Measurements from ENCODE around the gene TBC1D9B. TPM values are rescaled to one million over a fixed set of nuclear protein-coding genes. Genes with fewer than 3 reads are reported as not detected.

TBC1D9B gene
- total RNA-seq, 6 experiments from 2014 or later, result 64.6 to 90.7 (median 73.4) TPM

- H3K9me3 Mint-ChIP-seq, result no peaks in the 10 kb centered on the region
- H3K36me3 Mint-ChIP-seq (ENCODE audit: low read depth), result peaks cover 17% of the 10 kb centered on the region
- H3K27me3 Mint-ChIP-seq (ENCODE audit: insufficient read depth), result no peaks in the 10 kb centered on the region
- no peak overlapping the region for H3K4me3 Mint-ChIP-seq
- DNase-seq, result no peak
- H3K27ac Mint-ChIP-seq, result no peak overlapping the region
- no peak for TF ChIP-seq CTCF (IDR thresholded peaks at IDR 0.05)
- H3K4me1 Mint-ChIP-seq (ENCODE audit: low read depth), result no peaks in the 10 kb centered on the region
Observed at GRCh38 chr5:179895861-179896260, 11.8 kb downstream of the TBC1D9B start.

GRCh38 chr5:179893958-179894895 lies 13.5 kb downstream of the TBC1D9B start:
- TF ChIP-seq CTCF (IDR thresholded peaks at IDR 0.05), result no peak
- H3K4me1 Mint-ChIP-seq (ENCODE audit: low read depth), result no peaks in the 10 kb centered on the region
- H3K27ac Mint-ChIP-seq, result no peak overlapping the region
- H3K36me3 Mint-ChIP-seq (ENCODE audit: low read depth), result peaks cover 24% of the 10 kb centered on the region
- H3K4me3 Mint-ChIP-seq, result no peak overlapping the region
- no peak for DNase-seq
- no peaks in the 10 kb centered on the region; the same call in 1 of the 2 replicates for H3K27me3 Mint-ChIP-seq (ENCODE audit: insufficient read depth)
- no peaks in the 10 kb centered on the region for H3K9me3 Mint-ChIP-seq

- no peaks in the 10 kb centered on the region; the same call in 1 of the 2 replicates for H3K27me3 Mint-ChIP-seq (ENCODE audit: insufficient read depth)
- no peak for TF ChIP-seq CTCF (IDR thresholded peaks at IDR 0.05)
- no peak overlapping the region for H3K27ac Mint-ChIP-seq
- H3K36me3 Mint-ChIP-seq (ENCODE audit: low read depth), result peaks cover 26% of the 10 kb centered on the region
- no peaks in the 10 kb centered on the region for H3K4me1 Mint-ChIP-seq (ENCODE audit: low read depth)
- no peaks in the 10 kb centered on the region for H3K9me3 Mint-ChIP-seq
- no peak for DNase-seq
- no peak overlapping the region for H3K4me3 Mint-ChIP-seq
Observed at GRCh38 chr5:179893076-179893957, 14.4 kb downstream of the TBC1D9B start.

GRCh38 chr5:179892255-179892654 lies 15.4 kb downstream of the TBC1D9B start:
- Mint-ChIP-seq H3K9me3 (no peaks in the 10 kb centered on the region), H3K4me3 (no peak overlapping the region), H3K36me3 (ENCODE audit: low read depth) (peaks cover 29% of the 10 kb centered on the region), H3K27me3 (ENCODE audit: insufficient read depth) (no peaks in the 10 kb centered on the region; the same call in 1 of the 2 replicates), H3K27ac (no peak overlapping the region), H3K4me1 (ENCODE audit: low read depth) (no peaks in the 10 kb centered on the region)
- no peak for TF ChIP-seq CTCF (IDR thresholded peaks at IDR 0.05)
- DNase-seq, result no peak

- no peak for DNase-seq
- peaks cover 41% of the 10 kb centered on the region for H3K36me3 Mint-ChIP-seq (ENCODE audit: low read depth)
- H3K27me3 Mint-ChIP-seq (ENCODE audit: insufficient read depth), result no peaks in the 10 kb centered on the region; the same call in 1 of the 2 replicates
- H3K4me1 Mint-ChIP-seq (ENCODE audit: low read depth), result no peaks in the 10 kb centered on the region; the same call in 1 of the 2 replicates
- no peak for TF ChIP-seq CTCF (IDR thresholded peaks at IDR 0.05)
- H3K4me3 Mint-ChIP-seq, result no peak overlapping the region
- no peaks in the 10 kb centered on the region for H3K9me3 Mint-ChIP-seq
- H3K27ac Mint-ChIP-seq, result no peak overlapping the region
Observed at GRCh38 chr5:179890751-179891682, 16.7 kb downstream of the TBC1D9B start.

Measured in HFFc6 (cell line).